ENCODE data around the gene PDE1A. TPM values are rescaled to one million over a fixed set of nuclear protein-coding genes. Genes with fewer than 3 reads are reported as not detected.

PDE1A gene
- total and polyA plus RNA-seq, 7 experiments from 2014 or later: not detected

DNA sequence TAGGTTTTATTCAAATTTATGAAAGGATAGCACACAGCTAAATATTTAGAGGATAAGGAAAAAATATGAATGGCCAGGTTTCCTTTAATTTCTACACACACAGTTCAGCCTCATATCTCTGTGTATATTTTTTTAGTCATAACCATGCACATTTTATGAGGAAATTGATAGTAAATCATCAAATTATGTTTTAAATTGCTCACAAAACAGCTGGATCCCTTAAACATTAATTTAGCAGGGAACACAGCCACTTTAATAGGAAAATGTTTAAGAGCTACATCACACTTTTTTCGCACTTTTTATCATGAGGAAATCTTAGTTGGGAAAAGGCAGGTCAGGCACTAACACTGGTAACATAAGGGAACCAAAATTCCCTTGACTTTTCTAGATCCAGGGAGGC, 65.4 kb downstream of the PDE1A start:
- peaks cover 0 to 10% (median 2%) of the 10 kb centered on the region in 11 donors for H3K9me3 Mint-ChIP-seq
- no peaks in the 10 kb centered on the region for H3K36me3 Mint-ChIP-seq
- ChIA-PET POLR2A (no interaction called here), CTCF (no interaction called here)
- no peaks in the 10 kb centered on the region for H3K27me3 Mint-ChIP-seq
- Histone ChIP-seq H3K9me3 (ENCODE audit: control insufficient read depth in 2 of 3, low read length in 3 of 3) (no peaks in the 10 kb centered on the region), H3K27me3 (ENCODE audit: control insufficient read depth in 2 of 2, insufficient read depth in 2 of 2, low read length in 2 of 2) (no peaks in the 10 kb centered on the region), H3K36me3 (ENCODE audit: control insufficient read depth in 2 of 3, insufficient read depth in 3 of 3, low read length in 3 of 3) (no peaks in the 10 kb centered on the region), H3K4me3 (ENCODE audit: low read length) (no peak overlapping the region), H3K27ac (ENCODE audit: low read depth, low read length) (no peak overlapping the region), H3K4me1 (ENCODE audit: control insufficient read depth in 2 of 2, insufficient read depth in 2 of 2, low read length in 2 of 2) (no peaks in the 10 kb centered on the region)
- no peaks in the 10 kb centered on the region for H3K4me1 Mint-ChIP-seq
- no peak overlapping the region for H3K4me3 Mint-ChIP-seq
- DNase-seq (no peak), ATAC-seq (no peak)
- H3K27ac Mint-ChIP-seq: no peak overlapping the region
- intact Hi-C loops (cut with micrococcal nuclease): no loop called here

DNA sequence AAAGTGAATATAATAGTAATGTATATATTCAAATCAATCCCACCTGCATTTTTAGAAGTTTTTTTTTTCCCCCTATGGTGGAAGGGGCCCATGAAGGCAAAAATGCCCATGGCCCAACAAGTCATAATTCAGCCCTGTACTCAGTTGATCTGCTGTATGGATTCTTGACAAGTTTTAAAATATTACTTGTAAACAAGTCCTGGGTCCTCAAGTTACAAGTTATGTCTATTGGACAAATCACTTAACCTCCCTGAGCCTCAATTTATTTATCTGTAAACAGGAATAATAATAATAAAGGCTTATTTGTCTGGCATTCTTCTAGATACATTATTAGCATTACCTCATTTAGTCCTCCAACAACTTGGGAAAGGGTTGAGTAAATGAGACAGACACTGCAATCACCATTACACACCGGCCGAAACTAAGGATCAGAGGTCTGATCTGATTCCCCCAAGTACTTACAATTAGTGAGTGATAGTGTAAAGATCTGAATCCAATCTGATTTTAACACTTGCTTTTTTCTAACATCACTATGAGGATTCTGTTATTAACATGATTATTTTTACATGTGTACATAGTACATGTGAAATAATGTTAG, 66.1 kb downstream of the PDE1A start:
- peaks cover 0 to 10% (median 2%) of the 10 kb centered on the region in 11 donors for H3K9me3 Mint-ChIP-seq
- DNase-seq: no peak
- intact Hi-C loops (cut with micrococcal nuclease): no loop called here
- Histone ChIP-seq H3K4me3 (ENCODE audit: low read length) (no peak overlapping the region), H3K4me1 (ENCODE audit: control insufficient read depth in 2 of 2, insufficient read depth in 2 of 2, low read length in 2 of 2) (no peaks in the 10 kb centered on the region), H3K27ac (ENCODE audit: low read depth, low read length) (no peak overlapping the region), H3K9me3 (ENCODE audit: control insufficient read depth in 2 of 3, low read length in 3 of 3) (no peaks in the 10 kb centered on the region), H3K36me3 (ENCODE audit: control insufficient read depth in 2 of 3, insufficient read depth in 3 of 3, low read length in 3 of 3) (no peaks in the 10 kb centered on the region), H3K27me3 (ENCODE audit: control insufficient read depth in 2 of 2, insufficient read depth in 2 of 2, low read length in 2 of 2) (no peaks in the 10 kb centered on the region)
- ATAC-seq: no peak
- CTCF ChIA-PET: no interaction called here
- POLR2A ChIA-PET: no interaction called here
- H3K36me3 Mint-ChIP-seq: no peaks in the 10 kb centered on the region
- H3K4me3 Mint-ChIP-seq: no peak overlapping the region
- no peaks in the 10 kb centered on the region for H3K4me1 Mint-ChIP-seq
- H3K27me3 Mint-ChIP-seq: no peaks in the 10 kb centered on the region
- H3K27ac Mint-ChIP-seq: no peak overlapping the region

DNA sequence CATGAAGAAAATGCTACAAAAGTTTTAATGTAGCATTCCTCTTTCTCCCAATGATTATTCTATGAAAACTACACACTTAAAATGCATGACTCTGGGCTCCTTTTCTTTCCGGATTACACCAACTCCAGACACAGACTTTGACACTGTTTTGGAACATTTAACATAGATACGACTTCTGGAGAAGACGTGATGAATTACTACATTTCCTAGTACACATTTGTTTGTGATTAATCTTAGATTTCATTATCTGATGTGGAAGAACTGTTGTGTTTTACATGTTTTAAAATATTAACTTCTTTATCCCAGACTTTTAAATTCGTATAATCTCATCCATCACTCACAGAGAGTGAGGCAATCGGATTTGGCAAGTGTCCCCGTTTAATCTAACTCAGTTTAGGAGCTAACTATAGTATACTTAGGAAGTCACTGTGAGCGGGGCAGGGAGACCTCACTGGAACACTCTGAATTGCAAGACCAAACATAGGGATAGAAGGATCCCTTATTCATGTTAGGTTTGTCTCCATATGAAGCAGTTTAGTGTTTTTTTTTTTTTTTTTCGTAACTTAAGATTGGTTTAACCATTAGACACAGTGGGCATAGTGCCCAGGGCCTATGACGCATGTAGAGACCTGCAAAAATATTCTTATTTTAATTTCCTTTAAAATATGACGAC, 66.7 kb downstream of the PDE1A start:
- peaks cover 0 to 10% (median 2%) of the 10 kb centered on the region in 11 donors for H3K9me3 Mint-ChIP-seq
- intact Hi-C loops (cut with micrococcal nuclease): no loop called here
- H3K4me1 Mint-ChIP-seq: no peaks in the 10 kb centered on the region
- no peaks in the 10 kb centered on the region for H3K27me3 Mint-ChIP-seq
- H3K27ac Mint-ChIP-seq: no peak overlapping the region
- no peaks in the 10 kb centered on the region for H3K36me3 Mint-ChIP-seq
- Histone ChIP-seq H3K9me3 (ENCODE audit: control insufficient read depth in 2 of 3, low read length in 3 of 3) (no peaks in the 10 kb centered on the region), H3K27me3 (ENCODE audit: control insufficient read depth in 2 of 2, insufficient read depth in 2 of 2, low read length in 2 of 2) (no peaks in the 10 kb centered on the region), H3K27ac (ENCODE audit: low read depth, low read length) (no peak overlapping the region), H3K4me3 (ENCODE audit: low read length) (no peak overlapping the region), H3K36me3 (ENCODE audit: control insufficient read depth in 2 of 3, insufficient read depth in 3 of 3, low read length in 3 of 3) (no peaks in the 10 kb centered on the region), H3K4me1 (ENCODE audit: control insufficient read depth in 2 of 2, insufficient read depth in 2 of 2, low read length in 2 of 2) (no peaks in the 10 kb centered on the region)
- CTCF ChIA-PET: no interaction called here
- ATAC-seq (no peak), DNase-seq (no peak)
- POLR2A ChIA-PET: no interaction called here
- H3K4me3 Mint-ChIP-seq: no peak overlapping the region

DNA sequence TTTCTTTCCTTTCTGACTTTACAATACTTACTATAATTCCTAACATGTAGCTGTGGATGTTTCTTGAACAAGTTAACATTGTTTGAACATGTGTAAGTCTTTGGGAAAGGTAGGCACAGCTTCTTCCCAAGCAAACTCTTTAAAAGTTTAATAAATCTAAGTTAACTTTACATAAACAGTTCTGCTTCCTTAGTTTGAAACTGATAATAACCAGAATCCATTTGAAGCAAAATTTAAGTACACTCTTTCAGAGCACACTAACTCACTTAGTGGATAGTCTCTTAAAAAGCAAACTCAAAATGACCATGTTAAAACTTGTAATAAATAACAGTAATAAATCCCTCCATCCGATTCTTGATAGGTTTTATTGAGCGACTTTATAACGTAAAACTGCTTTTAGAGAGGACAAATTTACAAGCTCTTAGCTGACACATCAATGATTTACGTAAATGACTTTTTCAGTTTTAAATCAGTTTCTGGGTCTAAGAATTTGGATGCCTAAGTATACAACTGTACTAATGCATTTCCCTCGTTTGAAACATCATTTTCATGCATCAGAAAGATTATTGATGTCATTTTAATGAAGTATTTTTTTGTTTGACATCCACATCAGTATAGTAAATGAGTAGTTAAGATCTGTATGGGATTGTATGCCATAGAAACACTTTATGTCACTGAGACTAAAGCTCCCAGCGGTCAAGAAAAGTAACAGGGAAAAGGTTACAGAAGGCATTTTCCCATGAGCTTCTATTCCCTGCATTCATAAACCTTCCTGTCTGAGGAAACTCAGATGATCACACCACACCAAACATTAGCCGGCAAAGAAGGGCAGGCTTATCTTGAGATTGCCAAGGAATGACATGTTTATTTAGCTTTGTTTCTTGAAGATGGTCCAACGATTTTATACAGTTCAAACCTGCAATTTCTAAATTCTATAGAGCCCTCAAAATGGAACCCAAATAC, 67.5 kb downstream of the PDE1A start:
- no peaks in the 10 kb centered on the region for H3K4me1 Mint-ChIP-seq

DNA sequence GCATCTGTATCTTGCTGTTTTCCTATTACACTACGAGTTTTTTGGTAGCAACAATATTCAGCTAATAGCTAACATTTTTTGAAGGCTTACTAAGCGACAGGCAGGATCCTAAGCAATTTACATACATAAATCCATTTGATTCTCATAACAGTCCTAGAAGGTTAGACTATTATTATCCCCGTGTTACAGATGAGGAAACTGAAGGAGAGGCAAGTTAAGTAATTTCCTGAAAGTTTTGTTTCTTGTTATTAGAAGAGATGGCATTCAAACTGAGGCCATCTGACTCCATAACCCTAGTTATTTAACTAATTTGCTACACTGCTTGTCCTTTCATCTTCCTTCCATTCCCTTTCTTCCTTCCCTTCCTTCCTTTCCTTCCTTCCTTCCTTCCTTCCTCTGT, 68.2 kb downstream of the PDE1A start:
- Mint-ChIP-seq H3K27ac (no peak overlapping the region), H3K4me1 (no peaks in the 10 kb centered on the region), H3K9me3 (peaks cover 0 to 10% (median 2%) of the 10 kb centered on the region in 11 donors), H3K4me3 (no peak overlapping the region), H3K27me3 (no peaks in the 10 kb centered on the region), H3K36me3 (no peaks in the 10 kb centered on the region)
- no peak overlapping the region for H3K27ac ChIP-seq (ENCODE audit: low read depth, low read length)
- H3K36me3 ChIP-seq (ENCODE audit: control insufficient read depth in 2 of 3, insufficient read depth in 3 of 3, low read length in 3 of 3): no peaks in the 10 kb centered on the region
- H3K4me3 ChIP-seq (ENCODE audit: low read length): no peak overlapping the region
- no peaks in the 10 kb centered on the region for H3K9me3 ChIP-seq (ENCODE audit: control insufficient read depth in 2 of 3, low read length in 3 of 3)
- intact Hi-C loops (cut with micrococcal nuclease): no loop called here
- CTCF ChIA-PET: no interaction called here
- DNase-seq (no peak), ATAC-seq (no peak)
- POLR2A ChIA-PET: no interaction called here
- no peaks in the 10 kb centered on the region for H3K27me3 ChIP-seq (ENCODE audit: control insufficient read depth in 2 of 2, insufficient read depth in 2 of 2, low read length in 2 of 2)
- no peaks in the 10 kb centered on the region for H3K4me1 ChIP-seq (ENCODE audit: control insufficient read depth in 2 of 2, insufficient read depth in 2 of 2, low read length in 2 of 2)

More for the DNA sequence above, 67.5 kb downstream of the PDE1A start:
- H3K27me3 Mint-ChIP-seq: no peaks in the 10 kb centered on the region
- H3K9me3 Mint-ChIP-seq: peaks cover 0 to 10% (median 2%) of the 10 kb centered on the region in 11 donors
- Histone ChIP-seq H3K4me3 (ENCODE audit: low read length) (no peak overlapping the region), H3K27me3 (ENCODE audit: control insufficient read depth in 2 of 2, insufficient read depth in 2 of 2, low read length in 2 of 2) (no peaks in the 10 kb centered on the region), H3K9me3 (ENCODE audit: control insufficient read depth in 2 of 3, low read length in 3 of 3) (no peaks in the 10 kb centered on the region), H3K27ac (ENCODE audit: low read depth, low read length) (no peak overlapping the region), H3K4me1 (ENCODE audit: control insufficient read depth in 2 of 2, insufficient read depth in 2 of 2, low read length in 2 of 2) (no peaks in the 10 kb centered on the region), H3K36me3 (ENCODE audit: control insufficient read depth in 2 of 3, insufficient read depth in 3 of 3, low read length in 3 of 3) (no peaks in the 10 kb centered on the region)
- no peak overlapping the region for H3K27ac Mint-ChIP-seq
- ChIA-PET POLR2A (no interaction called here), CTCF (no interaction called here)
- ATAC-seq: no peak
- no peak overlapping the region for H3K4me3 Mint-ChIP-seq
- H3K36me3 Mint-ChIP-seq: no peaks in the 10 kb centered on the region
- DNase-seq: no peak
- intact Hi-C loops (cut with micrococcal nuclease): no loop called here

DNA sequence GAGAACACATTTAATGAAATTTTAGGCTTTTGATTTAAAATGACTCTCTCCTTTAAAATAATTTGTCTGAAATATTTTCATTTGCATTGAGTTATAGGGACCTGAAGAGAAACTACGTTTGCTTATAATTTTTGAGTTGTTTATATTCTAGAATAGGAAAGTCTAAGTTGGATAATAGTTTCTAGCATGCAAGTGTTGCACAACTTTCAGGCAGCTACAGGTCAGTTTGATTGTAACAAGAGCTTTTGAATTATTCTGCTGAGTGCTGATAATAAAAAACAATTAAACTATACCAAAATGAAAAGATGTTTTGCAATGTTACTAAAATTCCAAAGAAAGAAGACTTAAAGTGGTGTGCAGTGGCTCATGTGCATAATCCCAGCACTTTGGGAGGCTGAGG, 71.0 kb downstream of the PDE1A start:
- no peak for ATAC-seq
- POLR2A ChIA-PET: no interaction called here
- Histone ChIP-seq H3K9me3 (ENCODE audit: control insufficient read depth in 2 of 3, low read length in 3 of 3) (no peaks in the 10 kb centered on the region), H3K27me3 (ENCODE audit: control insufficient read depth in 2 of 2, insufficient read depth in 2 of 2, low read length in 2 of 2) (no peaks in the 10 kb centered on the region), H3K4me1 (ENCODE audit: control insufficient read depth in 2 of 2, insufficient read depth in 2 of 2, low read length in 2 of 2) (no peaks in the 10 kb centered on the region), H3K27ac (ENCODE audit: low read depth, low read length) (no peak overlapping the region), H3K36me3 (ENCODE audit: control insufficient read depth in 2 of 3, insufficient read depth in 3 of 3, low read length in 3 of 3) (no peaks in the 10 kb centered on the region), H3K4me3 (ENCODE audit: low read length) (no peak overlapping the region)
- H3K27me3 Mint-ChIP-seq: no peaks in the 10 kb centered on the region
- CTCF ChIA-PET: no interaction called here
- no peak for DNase-seq
- no peaks in the 10 kb centered on the region for H3K36me3 Mint-ChIP-seq
- peaks cover 0 to 7% (median 0%) of the 10 kb centered on the region in 11 donors for H3K9me3 Mint-ChIP-seq
- intact Hi-C loops (cut with micrococcal nuclease): no loop called here
- H3K4me3 Mint-ChIP-seq: no peak overlapping the region
- no peaks in the 10 kb centered on the region for H3K4me1 Mint-ChIP-seq
- H3K27ac Mint-ChIP-seq: no peak overlapping the region

All from naive thymus-derived CD4-positive, alpha-beta T cell (primary cell).